Ecto neural progenitor cell (in vitro differentiated cells): Measurements from ENCODE around the gene C20orf204.

Experiments
- DNase-seq: peaks from one replicate; pipeline ENCODE4 v3.0.0-alpha.2; 2018; ENCODE audit warnings: low spot score

C20orf204 gene

DNA sequence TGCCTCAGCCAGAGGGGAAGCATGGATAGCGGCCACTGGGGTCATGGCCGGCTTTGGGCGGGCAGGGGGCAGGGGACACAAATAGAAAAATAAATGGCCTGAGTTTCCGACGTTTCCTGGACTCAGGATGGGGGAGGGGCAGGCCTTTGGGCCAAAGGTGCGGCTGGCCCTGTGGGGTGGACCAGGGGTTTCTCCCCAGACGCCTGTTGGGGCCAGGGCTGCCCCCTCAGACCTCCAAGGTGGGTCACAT, 20.6 kb downstream of the C20orf204 start:
- no peak for DNase-seq

DNA sequence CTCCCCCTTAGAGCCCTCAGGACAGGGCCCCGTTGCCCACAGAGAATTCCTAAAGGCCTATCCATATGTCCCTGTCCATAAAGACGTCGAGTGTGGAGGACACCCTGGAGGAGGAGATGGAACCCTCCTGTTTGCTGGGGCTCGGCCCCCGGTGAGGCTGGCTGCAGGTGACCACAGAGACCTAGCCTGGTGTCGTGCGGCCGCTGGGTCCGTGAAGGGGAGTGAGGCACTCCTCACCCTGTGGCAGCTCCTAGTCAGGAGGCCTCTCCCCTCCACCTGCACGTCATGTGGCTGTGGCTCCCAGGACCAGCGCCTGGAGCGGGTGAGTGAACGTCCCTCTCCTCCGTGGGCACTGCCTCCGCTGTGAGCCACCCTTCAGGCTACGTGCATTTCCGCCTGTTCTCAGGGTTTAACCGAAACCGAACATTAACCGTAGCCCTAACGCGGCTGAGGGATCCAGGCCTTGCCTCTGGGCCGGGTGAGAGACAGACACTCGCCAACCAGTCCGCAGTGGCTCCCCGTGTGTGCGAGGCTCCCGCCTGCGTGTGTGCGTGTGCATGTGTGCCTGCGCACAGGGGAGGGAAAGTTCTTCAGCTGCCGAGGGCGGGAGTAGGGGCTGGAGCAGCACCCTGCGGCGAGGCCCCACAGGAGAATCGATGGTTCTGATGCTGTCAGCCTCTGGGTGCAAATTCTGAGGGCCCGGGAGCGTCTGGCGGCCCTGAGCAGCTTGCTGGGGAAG, 21.1 kb downstream of the C20orf204 start:
- DNase-seq = no peak

DNA sequence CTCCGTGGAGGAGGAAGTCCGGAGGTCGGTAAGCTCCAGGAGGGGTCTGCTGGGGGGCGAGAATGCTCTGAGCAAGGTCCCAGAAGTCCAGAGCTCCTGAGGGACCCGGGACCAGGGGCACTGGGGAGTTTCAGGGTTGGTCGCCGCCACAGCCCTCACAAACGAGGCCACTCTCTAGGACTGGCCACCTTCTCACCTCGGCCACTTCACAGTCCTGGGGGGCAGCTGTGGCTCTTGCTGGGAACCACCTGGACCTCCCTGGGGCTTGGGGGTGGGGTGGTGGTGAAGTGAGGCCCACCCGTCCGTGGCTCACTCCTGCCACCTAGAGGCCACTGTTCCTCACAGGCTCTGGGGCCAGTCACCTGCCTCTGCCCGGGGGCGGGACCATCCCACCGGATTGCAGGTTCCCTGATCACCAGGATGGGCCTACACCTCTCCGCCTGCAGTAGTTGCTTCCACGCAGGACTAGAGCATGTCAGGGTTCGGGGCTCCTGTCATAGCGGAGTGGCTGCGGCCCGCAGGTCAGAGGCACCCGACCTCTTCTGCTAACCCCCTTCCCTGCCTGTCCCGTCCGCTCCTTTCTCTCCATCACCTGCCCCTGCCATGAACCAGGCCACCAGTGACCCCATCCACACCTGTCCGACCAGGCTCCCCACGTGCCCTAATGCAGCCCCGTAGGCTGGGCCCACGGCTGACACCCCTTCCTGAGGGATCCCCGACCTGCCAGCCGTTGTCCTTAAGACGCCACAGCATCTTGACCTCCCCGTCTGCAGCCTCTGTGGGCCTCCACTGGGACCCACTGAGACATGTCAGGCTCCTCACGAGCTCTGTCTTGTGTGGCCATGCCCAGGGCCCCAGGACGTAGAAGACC, 21.9 kb downstream of the C20orf204 start:
- DNase-seq = peak; percentile 89

DNA sequence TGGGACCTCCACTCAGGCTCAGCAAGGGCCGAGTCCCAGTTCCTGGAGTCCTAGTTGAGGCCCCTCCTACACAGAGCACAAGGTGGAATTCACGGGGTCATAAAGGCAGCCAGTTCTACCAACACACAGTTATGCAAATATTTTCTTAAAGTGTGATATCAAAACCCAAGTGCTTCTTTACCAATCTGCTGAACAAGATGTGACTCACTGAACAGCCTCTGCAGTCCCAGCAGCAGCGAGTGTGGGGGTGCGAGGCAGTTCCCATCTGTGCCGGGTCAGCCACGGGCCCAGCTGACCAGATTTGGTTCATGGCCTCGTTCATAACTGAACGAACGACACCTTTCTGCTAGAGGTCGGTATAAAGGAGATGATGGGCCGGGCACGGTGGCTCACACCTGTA, 22.6 kb downstream of the C20orf204 start:
- no peak for DNase-seq

DNA sequence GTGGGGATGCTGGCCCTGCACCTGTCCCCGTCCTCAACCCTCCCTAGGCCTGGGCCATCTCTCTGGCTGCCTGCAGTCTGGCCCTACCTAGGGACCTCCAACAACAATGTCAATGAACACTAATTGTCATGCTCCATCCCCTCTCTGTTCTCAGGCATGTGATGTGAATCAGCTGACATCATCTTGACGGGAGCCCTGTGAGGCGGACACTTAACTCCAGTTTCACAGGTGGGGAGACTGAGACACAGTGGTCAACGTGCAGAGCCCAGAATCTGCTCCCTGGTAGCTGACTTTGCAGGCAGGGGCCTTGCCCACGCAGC, 26.3 kb downstream of the C20orf204 start:
- no peak for DNase-seq

DNA sequence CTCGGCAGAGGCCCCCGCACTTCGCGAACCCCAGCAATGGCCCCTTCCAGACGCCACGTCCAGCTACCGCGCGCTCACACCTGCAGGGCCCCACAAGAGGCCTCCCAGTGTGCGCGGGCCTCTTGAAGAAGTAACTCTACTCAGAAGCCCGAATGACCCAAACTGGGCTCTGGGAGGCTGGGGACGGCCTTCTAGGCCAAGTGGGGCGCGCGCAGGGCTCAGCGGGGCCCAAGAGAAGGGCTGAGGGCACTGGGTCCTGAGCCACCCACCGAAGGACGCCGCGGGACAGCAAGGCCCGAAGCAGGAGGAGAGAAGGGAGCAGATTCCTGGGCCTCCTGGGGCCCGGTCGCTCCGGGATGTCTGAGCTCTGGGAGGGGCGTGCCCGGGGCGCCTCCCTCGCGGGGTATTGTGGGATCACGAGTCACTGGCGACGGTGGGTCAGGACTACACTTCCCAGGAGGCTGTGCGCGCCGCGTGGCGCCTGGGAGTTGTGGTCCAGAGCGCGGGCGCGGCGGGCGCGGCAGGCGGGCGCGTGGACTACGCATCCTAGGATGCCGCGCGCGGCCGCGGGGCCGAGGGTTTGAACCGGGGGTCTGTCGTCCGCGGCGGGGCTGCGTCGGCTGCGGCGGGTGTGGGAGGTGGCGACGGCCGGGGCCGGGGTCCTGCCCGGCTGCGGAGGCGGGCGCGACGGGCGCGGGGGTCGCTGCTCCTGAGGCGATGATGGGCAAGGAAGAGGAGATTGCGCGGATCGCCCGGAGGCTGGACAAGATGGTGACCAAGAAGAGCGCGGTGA, 26.8 kb downstream of the C20orf204 start, which contains the start of gene TCEA2:
Gene TCEA2, plus strand, starts transcription at position 603 of the 793 bp plus-strand sequence. Its CDS starts 115 bp downstream, at position 718.
- DNase-seq = peak; percentile 96

DNA sequence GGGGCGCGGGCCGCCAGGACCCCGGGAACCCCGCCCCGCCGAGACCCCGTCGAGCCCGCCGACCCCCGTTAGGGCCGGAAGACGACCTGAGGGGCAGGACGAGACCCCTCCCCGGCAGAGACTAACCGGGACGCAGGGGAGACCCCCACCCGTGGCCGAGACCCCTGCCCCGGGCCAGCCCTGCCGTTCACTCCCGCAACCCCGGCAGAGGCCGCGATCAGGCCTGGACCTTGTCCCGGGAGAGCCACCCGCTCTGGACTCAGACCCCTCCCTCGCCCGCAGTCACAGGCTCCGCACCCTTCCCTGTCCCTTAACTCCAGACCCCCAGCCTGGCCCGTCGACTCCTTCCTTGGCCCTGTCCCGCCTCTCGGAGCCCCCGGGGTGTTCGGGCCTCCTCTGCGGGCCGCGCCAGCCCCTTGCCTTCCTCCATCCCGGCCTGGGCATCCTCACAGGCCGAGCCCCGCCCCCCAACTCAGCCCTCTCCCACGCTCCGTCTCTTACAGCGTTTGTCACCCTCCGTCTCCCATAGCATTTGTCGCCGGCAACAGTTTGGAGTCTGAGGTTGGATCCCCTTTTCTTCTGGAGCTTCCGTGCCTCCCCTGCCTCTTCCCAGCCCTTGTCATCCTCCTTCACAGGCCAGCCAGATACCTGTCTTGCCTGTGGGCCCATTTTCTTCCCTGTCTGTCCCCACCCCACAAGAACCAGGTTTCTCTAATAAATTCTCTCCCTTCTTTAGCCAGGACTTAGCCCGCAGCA, 27.6 kb downstream of the C20orf204 start:
- DNase-seq = no peak

DNA sequence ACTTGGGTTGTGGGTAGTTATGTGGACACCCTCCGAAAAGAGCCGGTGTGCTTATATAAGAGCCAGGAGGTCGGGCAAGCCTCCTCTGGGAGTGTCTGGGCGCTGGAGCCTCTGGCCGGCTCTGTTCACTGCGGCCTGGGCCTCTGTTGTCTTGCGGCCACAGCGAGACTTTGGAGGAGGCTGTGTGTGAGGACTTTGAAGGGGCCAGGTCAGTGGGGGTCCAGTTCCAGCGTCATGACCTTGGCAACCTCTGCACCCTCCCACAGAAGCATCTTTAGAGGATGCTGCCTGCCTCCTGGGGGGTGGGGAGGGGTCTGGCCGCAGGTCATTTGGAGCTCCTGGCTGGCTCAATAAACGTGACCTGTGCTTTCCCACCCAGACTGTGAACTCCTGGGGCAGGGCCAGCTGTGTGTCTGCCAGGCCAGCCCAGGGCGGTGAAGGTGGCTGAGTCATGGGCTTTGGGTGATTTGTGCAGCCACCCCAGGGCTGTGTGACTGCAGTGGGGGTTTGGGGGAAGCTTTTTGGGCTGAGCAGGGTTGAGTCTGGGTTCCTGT, 28.2 kb downstream of the C20orf204 start:
- no peak for DNase-seq

DNA sequence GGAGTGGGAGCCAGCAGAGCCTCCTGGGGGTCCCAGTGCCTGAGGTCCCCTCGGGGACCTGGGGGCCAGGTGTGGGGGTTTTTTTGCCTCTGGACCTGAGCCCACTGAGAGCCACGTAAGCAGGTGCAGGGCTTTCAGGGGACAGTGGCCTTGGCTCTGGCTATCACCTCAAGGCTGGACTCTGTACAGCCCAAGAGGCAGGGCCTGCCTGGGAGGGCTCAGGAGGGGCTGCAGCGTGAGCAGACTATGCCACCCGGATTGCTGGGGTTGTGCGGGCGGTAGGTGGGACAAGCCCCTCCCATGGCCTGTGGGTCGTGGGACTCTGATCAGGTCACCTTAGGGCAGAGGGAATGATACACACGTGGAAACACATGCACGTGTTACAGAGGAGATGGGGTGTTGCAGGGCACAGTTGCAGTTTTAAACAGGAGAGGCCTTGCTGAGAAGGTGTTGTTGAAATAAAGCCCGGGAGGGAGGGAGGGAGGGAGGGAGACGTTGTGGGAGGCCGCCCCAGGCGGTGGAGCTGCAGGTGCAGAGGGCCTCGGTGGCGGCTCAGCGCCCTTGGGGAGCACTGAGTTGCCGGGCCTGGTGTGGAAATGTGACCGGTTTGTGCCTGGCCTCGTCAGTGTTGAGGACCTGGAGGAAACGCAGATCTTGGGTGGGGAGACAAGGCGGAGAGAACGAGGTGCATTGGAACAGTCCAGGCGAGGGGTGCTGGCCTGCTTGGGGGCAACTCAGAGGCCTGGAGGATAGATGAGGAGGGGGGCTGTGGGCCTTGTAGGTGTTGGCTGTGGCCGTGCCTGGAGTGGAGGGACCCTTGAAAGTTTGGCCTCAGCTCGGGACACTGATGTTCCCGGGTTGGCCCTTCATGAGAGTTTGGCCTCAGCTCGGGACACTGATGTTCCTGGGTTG, 29.3 kb downstream of the C20orf204 start:
- DNase-seq = no peak

DNA sequence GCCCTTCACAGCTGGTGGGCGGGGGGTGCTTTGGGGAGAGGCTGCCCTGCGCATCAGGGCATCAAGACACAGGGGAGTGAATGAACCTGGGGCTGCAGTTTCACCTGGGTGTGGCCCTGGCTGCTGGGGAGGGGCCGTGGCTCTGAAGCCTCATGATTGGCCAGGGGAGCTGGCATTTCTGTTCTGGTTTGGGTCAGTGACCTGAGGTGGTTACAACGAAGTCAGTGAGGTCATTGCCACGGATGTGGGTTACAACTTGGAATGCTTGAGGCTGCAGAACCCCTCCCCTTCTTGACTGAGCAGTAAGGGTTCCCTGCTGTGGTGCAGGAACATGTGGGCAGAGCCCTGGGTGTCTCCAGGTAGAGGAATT, 30.0 kb downstream of the C20orf204 start:
- DNase-seq = no peak

DNA sequence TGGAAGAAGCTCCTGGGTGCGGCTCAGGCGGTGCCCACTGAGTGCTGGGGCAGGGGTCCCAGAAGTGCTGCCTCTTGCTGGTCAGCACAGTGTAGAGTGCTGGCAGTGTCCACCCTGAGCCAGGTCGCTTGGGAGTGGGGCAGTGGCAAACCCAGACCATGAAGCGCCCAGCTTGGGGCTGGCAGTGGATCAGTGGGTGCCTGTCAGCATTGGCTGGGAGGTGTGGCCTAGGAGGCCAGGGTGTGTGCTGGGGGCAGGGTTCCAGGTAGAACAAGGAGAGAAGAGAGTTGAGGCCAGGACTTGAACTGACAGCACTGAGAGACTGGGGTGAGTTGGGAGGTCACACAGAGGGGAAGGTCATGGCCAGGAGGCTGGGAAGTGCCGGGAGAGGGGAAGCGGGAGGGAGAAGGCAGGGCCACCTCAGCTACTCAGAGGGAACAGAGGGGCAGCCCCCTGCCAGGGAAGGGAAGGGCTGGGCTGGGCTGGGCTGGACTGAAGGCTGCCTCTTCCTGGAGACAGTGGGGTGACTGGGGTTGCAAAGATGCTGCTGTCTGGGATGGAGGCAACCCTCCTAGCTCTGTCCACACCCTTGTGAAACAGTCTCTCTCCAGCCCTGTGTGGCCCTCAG, 31.1 kb downstream of the C20orf204 start:
- no peak for DNase-seq

DNA sequence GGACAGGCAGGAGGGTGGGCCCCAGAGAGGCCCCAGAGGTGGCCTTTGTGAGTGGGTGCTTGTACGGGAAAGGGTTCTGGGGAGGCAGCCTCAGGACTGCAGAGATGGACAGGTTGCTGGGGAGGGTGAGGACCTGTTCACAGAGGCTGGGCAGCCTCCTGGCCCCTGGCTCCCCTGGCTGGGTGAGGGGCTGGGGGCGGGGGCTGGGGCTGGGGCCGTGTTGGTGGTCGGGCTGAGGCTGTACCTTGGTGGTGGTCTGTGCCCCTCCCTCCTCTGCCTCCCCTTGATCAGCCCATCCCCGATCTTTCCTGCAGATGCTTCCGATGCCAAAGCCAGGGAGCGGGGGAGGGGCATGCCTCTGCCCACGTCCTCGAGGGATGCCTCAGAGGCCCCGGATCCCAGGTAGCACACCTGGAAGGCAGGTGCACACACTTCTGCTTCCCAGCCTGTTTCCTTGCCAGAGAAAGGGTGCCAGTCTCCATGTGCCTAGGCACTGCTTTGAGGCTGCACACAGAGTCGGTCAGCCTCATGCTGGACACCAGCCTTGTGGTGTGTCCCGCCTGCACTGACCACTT, 31.8 kb downstream of the C20orf204 start:
- DNase-seq = no peak

DNA sequence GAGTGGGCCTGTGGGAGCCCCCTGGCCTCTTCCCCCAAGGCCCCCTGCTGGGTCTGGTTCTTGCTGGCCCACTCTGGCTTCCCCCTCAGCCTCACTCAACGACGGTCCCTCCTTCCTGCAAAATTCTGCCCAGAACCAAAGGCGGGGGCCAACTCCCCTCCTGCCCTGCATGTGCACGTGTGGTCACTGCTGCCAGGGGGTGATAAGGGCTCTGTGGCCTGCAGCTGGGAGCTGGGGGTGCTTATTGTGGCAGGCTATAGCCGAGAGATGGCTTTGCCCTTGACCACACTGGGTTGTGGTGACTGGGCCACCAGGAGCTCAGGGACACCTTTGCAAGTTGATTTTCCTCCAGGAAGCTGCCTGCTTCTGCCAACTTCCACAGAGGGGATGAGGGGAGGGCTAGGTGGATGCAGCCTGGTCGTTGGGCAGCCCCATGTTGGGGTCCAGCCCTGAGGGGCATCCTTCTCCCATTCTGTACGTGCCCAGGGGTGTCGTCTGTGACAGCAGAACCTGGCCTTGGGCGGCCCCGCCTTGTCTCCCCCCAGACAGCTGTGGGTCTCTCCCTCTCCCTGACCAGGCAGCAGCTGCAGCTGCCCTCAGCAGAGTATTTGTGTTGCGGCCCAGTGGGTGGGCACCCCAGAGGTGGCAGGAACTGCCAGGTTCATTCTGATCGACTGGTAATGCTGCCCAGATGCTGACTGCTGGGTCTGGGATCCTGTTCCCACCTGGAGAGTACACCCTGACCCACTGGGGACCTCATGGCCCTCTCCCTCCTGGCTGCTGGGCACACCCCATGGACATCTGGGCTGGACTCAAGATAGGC, 32.6 kb downstream of the C20orf204 start:
- DNase-seq = no peak

DNA sequence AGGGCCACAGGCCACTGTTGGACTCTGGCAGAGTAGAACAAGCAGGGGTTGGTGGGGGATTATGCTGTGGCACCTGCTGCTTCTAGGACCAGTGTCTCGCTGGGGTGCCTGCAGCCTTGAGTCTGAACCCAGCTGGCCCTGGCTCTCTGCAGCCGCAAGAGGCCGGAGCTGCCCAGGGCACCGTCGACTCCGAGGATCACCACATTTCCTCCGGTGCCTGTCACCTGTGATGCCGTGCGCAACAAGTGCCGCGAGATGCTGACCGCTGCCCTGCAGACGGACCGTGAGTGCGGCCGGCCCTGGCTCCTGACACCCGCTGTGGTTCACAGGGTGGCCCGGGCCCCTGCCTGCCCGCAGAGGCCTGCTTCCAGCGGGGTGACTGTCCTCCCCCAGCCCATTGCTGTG, 33.2 kb downstream of the C20orf204 start:
- DNase-seq = no peak

DNA sequence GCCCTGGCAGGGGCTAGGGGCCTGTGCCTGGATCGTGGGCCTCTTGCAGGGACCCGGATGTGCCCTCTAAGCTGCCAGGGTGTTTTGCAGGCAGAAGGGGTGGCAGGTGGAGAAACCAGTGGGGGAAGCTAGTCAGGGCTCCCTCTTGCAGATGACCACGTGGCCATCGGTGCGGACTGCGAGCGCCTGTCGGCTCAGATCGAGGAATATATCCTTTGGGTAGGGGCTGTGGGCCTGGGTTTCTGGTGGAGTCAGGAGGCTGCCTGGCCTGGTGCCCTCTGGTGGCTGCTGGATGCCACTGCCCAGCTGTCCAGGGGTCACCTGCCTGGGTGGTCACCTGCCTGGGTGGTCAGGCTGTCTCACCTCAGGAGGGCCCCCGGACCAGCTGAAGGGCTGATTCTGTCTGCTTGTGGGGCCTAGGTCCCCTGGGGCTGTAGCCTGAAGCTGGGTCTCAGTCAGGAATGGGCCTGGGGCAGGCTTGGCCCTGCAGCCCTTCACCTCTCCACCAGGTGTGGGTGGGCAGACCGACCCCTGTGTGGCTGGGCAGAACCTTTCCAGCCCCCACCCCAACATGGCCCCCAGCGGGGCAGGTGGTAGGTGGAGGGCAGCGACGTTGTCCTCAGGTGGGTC, 33.7 kb downstream of the C20orf204 start:
- DNase-seq = peak; percentile 90

DNA sequence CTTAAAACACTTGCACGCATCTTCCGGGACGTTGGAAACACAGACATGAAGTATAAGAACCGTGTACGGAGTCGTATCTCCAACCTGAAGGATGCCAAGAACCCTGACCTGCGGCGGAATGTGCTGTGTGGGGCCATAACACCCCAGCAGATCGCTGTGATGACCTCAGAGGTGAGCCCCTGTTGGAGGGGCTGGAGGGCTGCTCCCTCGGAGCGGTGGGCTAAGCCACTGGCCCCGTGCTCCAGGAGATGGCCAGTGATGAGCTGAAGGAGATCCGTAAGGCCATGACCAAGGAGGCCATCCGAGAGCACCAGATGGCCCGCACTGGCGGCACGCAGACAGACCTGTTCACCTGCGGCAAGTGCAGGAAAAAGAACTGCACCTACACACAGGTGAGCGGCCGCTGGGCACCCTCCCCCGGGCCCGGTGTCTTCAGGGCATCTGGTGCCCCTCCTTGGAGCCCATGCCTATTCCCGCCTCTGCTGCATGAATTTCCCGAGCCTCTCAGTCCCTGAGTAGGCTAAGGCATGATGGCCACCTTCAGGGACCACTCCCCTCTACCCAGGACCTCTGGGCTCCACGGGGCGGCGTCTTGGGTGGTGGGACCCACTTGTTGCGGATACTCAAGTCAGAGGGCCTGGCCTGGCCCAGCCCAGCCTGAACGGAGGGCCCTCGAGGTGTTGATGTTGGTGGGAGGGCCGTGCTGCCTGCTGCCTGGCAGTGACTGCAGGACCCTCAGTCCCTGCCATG, 34.4 kb downstream of the C20orf204 start:
- DNase-seq = no peak

DNA sequence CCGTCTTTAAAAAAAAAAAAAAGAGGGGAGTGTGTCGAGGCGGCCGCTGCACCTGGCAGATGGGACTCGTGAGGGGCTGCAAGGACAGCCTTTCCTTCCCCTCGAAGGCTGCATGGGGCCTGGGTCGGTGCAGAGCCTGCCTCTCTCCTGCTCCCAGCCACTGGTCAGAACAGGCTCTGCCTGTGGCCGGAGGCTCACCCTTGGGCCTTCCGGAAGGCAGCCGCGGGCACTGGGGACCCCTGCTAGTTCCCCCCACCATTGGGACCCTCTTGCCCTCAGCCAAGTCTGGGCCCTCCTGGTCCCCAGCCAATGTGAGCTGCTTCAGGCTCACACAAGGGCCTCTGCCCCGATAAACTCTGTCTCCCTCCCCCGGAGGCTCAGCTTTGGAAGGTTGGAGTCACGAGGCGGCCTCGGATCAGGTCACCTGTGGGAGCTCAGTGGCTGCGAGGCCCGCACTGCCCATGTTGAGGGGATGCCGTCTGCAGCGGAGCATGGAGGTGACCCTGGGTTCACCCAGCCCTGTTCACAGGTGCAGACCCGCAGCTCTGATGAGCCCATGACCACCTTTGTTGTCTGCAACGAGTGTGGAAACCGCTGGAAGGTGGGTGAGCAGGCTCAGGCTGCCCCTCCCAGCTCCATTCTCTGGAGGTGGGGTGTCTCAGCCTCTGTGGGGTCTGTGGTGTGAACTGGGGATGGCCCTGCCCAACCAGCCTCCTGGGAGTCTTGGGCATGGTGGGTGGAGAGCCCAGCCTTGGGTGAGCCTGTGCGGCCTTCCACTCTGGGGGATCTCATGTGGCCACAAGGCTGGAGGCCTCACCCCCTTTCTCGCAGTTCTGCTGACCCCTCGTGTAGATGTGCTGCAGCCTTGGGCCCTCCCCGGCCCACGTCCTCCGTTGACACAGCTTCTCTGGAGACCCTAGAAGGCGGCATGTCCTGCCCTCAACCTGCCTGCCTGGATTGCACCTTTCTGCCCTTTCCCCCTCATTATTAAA, 35.7 kb downstream of the C20orf204 start:
- no peak for DNase-seq
